Ectodermal cell (in vitro differentiated cells): Measurements from ENCODE around the gene OAT.
A peak's percentile ranks its signal among the peaks of the same experiment; 100 is the strongest.
"Not testable (repeated sequence)": the region's sequence is repeated elsewhere in the genome, so short reads cannot be mapped to it uniquely, and the experiment has no call there.

Source experiments
- H3K27ac ChIP-seq: 2 replicates; pipeline ENCODE4 v1.7.0; 2013; ENCODE audit warnings: mild to moderate bottlenecking, low read depth, low read length; ENCODE audit not compliant: insufficient read depth, poor library complexity, severe bottlenecking
- H3K27me3 ChIP-seq: 2 replicates; pipeline ENCODE4 v1.7.0; 2013; ENCODE audit warnings: mild to moderate bottlenecking, low read length; ENCODE audit not compliant: insufficient read depth, control insufficient read depth, poor library complexity, severe bottlenecking
- H3K36me3 ChIP-seq: one replicate; pipeline ENCODE4 v1.7.0; 2013; ENCODE audit warnings: low read length; ENCODE audit not compliant: control insufficient read depth, insufficient read depth
- H3K4me1 ChIP-seq: one replicate; pipeline ENCODE4 v1.7.0; 2013; ENCODE audit warnings: low read length; ENCODE audit not compliant: control insufficient read depth, insufficient read depth
- H3K4me3 ChIP-seq: 2 replicates; pipeline ENCODE4 v1.7.0; 2013; ENCODE audit warnings: low read depth, low read length, control low read depth; ENCODE audit not compliant: insufficient read depth
- H3K9me3 ChIP-seq: 2 replicates; pipeline ENCODE4 v1.7.0; 2013; ENCODE audit warnings: mild to moderate bottlenecking, low read length, moderate library complexity; ENCODE audit not compliant: control insufficient read depth
- WGBS, 2 experiments: methylation state at CpG; one replicate each; pipeline ENCODE4 v1.1.7; 2013; ENCODE audit warnings: missing lambda C conversion rate in 2 of 2; 5-methylcytosine and 5-hydroxymethylcytosine counted together

OAT gene

GRCh38 chr10:124447751-124448466 is 29.2 kb upstream of the OAT start:
- Histone ChIP-seq H3K4me1 (peaks cover 26% of the 10 kb centered on the region), H3K27me3 (peaks cover 85% of the 10 kb centered on the region), H3K36me3 (no peaks in the 10 kb centered on the region), H3K27ac (no peak overlapping the region), H3K4me3 (peak overlapping the region; percentile 34), H3K9me3 (no peaks in the 10 kb centered on the region)
- WGBS, 2 experiments = 1% methylated on average over 60 of the region's 60 CpGs

- Histone ChIP-seq H3K36me3 (no peaks in the 10 kb centered on the region), H3K9me3 (no peaks in the 10 kb centered on the region), H3K4me1 (peaks cover 26% of the 10 kb centered on the region), H3K27ac (no peak overlapping the region), H3K27me3 (peaks cover 77% of the 10 kb centered on the region), H3K4me3 (peak overlapping the region; percentile 34)
- 19% methylated on average over 71 of the region's 71 CpGs for WGBS, 2 experiments
Observed at GRCh38 chr10:124446830-124447750, 28.4 kb upstream of the OAT start.

GRCh38 chr10:124441694-124442093 is 23.0 kb upstream of the OAT start:
- 90 to 95% methylated on average over 5 of the region's 5 CpGs for WGBS, 2 experiments

GRCh38 chr10:124436191-124436638 is 17.5 kb upstream of the OAT start:
- Histone ChIP-seq H3K36me3 (no peaks in the 10 kb centered on the region), H3K4me3 (no peak overlapping the region), H3K4me1 (no peaks in the 10 kb centered on the region), H3K27ac (no peak overlapping the region), H3K27me3 (no peaks in the 10 kb centered on the region), H3K9me3 (no peaks in the 10 kb centered on the region)
- 90 to 91% methylated on average over 8 of the region's 8 CpGs for WGBS, 2 experiments

More at GRCh38 chr10:124441694-124442093, 23.0 kb upstream of the OAT start:
- H3K4me1 ChIP-seq, H3K27ac ChIP-seq, H3K9me3 ChIP-seq, H3K4me3 ChIP-seq, H3K36me3 ChIP-seq: not testable (repeated sequence)
- peaks cover 23% of the 10 kb centered on the region for H3K27me3 ChIP-seq

GRCh38 chr10:124435683-124436082 is 17.0 kb upstream of the OAT start:
- not testable (repeated sequence) for H3K4me3 ChIP-seq, H3K9me3 ChIP-seq, H3K27ac ChIP-seq, H3K4me1 ChIP-seq, H3K27me3 ChIP-seq, H3K36me3 ChIP-seq
- WGBS, 2 experiments = 94 to 98% methylated on average over 4 of the region's 4 CpGs

GRCh38 chr10:124433461-124433860 is 14.7 kb upstream of the OAT start:
- no peaks in the 10 kb centered on the region for H3K27me3 ChIP-seq
- 85 to 88% methylated on average over 3 of the region's 3 CpGs for WGBS, 2 experiments
- no peak overlapping the region for H3K4me3 ChIP-seq
- no peaks in the 10 kb centered on the region for H3K4me1 ChIP-seq
- no peaks in the 10 kb centered on the region for H3K36me3 ChIP-seq
- H3K27ac ChIP-seq = no peak overlapping the region
- H3K9me3 ChIP-seq = no peaks in the 10 kb centered on the region

- WGBS, 2 experiments = 86 to 89% methylated on average over 4 of the region's 4 CpGs
- Histone ChIP-seq H3K27ac (no peak overlapping the region), H3K9me3 (no peaks in the 10 kb centered on the region), H3K4me3 (no peak overlapping the region), H3K27me3 (no peaks in the 10 kb centered on the region), H3K4me1 (no peaks in the 10 kb centered on the region), H3K36me3 (no peaks in the 10 kb centered on the region)
Observed at GRCh38 chr10:124430077-124430476, 11.4 kb upstream of the OAT start.

GRCh38 chr10:124429576-124429975 is 10.9 kb upstream of the OAT start:
- WGBS, 2 experiments = 74 to 84% methylated on average over 5 of the region's 5 CpGs
- no peak overlapping the region for H3K4me3 ChIP-seq
- H3K36me3 ChIP-seq = no peaks in the 10 kb centered on the region
- H3K4me1 ChIP-seq = no peaks in the 10 kb centered on the region
- no peaks in the 10 kb centered on the region for H3K9me3 ChIP-seq
- H3K27me3 ChIP-seq = no peaks in the 10 kb centered on the region
- no peak overlapping the region for H3K27ac ChIP-seq

- Histone ChIP-seq H3K9me3 (no peaks in the 10 kb centered on the region), H3K27ac (no peak overlapping the region), H3K4me1 (no peaks in the 10 kb centered on the region), H3K27me3 (no peaks in the 10 kb centered on the region), H3K4me3 (no peak overlapping the region), H3K36me3 (no peaks in the 10 kb centered on the region)
- 89 to 90% methylated on average over 3 of the region's 3 CpGs for WGBS, 2 experiments
Observed at GRCh38 chr10:124428207-124428777, 9.6 kb upstream of the OAT start.
